CD14-positive monocyte (primary cell): ENCODE measurements around the gene GJA3. TPM values are rescaled to one million over a fixed set of nuclear protein-coding genes. Genes with fewer than 3 reads are reported as not detected.
A peak's percentile ranks its signal among the peaks of the same experiment; 100 is the strongest.

ENCODE experiments used
- DNase-seq, 3 donors: peaks; one replicate each; pipeline ENCODE4 v3.0.0-alpha.2; 2011 to 2022
- H2AFZ ChIP-seq: 2 replicates; pipeline ENCODE4 v1.6.0; 2012; ENCODE audit warnings: mild to moderate bottlenecking, low read depth, low read length, inconsistent platforms; ENCODE audit not compliant: insufficient read depth, poor library complexity, severe bottlenecking
- H3K27ac ChIP-seq, 2 donors: 1 replicate in 1 of 2; 2 replicates in 1 of 2; pipeline ENCODE4 v1.5.1; 2012 to 2013; ENCODE audit warnings: low read length in 2 of 2, control low read depth in 1 of 2, inconsistent platforms in 1 of 2, low read depth in 1 of 2, mild to moderate bottlenecking in 1 of 2
- H3K27me3 ChIP-seq, 2 donors: one replicate each; pipeline versions ENCODE4 v1.6.0 to v1.6.1; 2011 to 2013; ENCODE audit warnings: low read length in 2 of 2; ENCODE audit not compliant: control insufficient read depth in 2 of 2, insufficient read depth in 2 of 2
- H3K36me3 ChIP-seq, 2 donors: replicated peaks in 1 of 2; 1 replicate in 1 of 2; 2 replicates in 1 of 2; pipeline versions ENCODE4 v1.5.1 to v1.6.1; 2012 to 2013; ENCODE audit warnings: low read length in 2 of 2, control low read depth in 1 of 2, inconsistent platforms in 1 of 2, mild to moderate bottlenecking in 1 of 2; ENCODE audit not compliant: insufficient read depth in 2 of 2, control insufficient read depth in 1 of 2
- H3K4me1 ChIP-seq, 2 donors: 1 replicate in 1 of 2; 2 replicates in 1 of 2; pipeline versions ENCODE4 v1.5.1 to v1.6.1; 2012 to 2013; ENCODE audit warnings: low read length in 2 of 2, control low read depth in 1 of 2, inconsistent platforms in 1 of 2, mild to moderate bottlenecking in 1 of 2, moderate library complexity in 1 of 2; ENCODE audit not compliant: insufficient read depth in 2 of 2, control insufficient read depth in 1 of 2
- H3K4me2 ChIP-seq: replicated peaks from 2 replicates; pipeline ENCODE3; 2012; ENCODE audit warnings: low read length, moderate library complexity, mild to moderate bottlenecking; ENCODE audit not compliant: poor library complexity, severe bottlenecking; ENCODE audit errors: extremely low read depth
- H3K4me3 ChIP-seq, 3 experiments: fragments of 200-600 bp in 1 of 3; sonication (generic) in 1 of 3; replicated peaks in 1 of 3; 1 replicate in 2 of 3; 2 replicates in 1 of 3; pipeline ENCODE4 v1.5.1; 2011 to 2013; ENCODE audit warnings: low read length in 3 of 3, mild to moderate bottlenecking in 3 of 3, control low read depth in 2 of 3, low read depth in 2 of 3, inconsistent platforms in 1 of 3, moderate library complexity in 1 of 3
- H3K79me2 ChIP-seq: 2 replicates; pipeline ENCODE4 v1.6.0; 2012; ENCODE audit warnings: mild to moderate bottlenecking, control low read depth, inconsistent platforms, low read length, moderate library complexity; ENCODE audit not compliant: insufficient read depth
- H3K9ac ChIP-seq: 2 replicates; pipeline ENCODE4 v1.6.0; 2017; ENCODE audit warnings: low read length, mild to moderate bottlenecking; ENCODE audit not compliant: insufficient read depth, poor library complexity, severe bottlenecking
- H3K9me3 ChIP-seq, 2 donors: replicated peaks in 1 of 2; 1 replicate in 1 of 2; 2 replicates in 1 of 2; pipeline versions ENCODE4 v1.5.1 to v1.6.1; 2012 to 2013; ENCODE audit warnings: low read length in 2 of 2, control low read depth in 1 of 2; ENCODE audit not compliant: control insufficient read depth in 1 of 2, insufficient read depth in 1 of 2
- H4K20me1 ChIP-seq: 2 replicates; pipeline ENCODE4 v1.6.0; 2012; ENCODE audit warnings: mild to moderate bottlenecking, low read length, control low read depth, moderate library complexity; ENCODE audit not compliant: insufficient read depth
- H3K27ac Mint-ChIP-seq, 7 donors: one replicate each; pipeline ENCODE4 v1.8.0; 2020; ENCODE audit warnings: mild to moderate bottlenecking in 7 of 7, mixed read lengths in 7 of 7, moderate library complexity in 6 of 7, inconsistent platforms in 2 of 7
- H3K27me3 Mint-ChIP-seq, 3 donors: one replicate each; pipeline ENCODE4 v1.8.0; 2021 to 2022; ENCODE audit warnings: low read depth in 3 of 3, mild to moderate bottlenecking in 3 of 3, mixed read lengths in 3 of 3, moderate library complexity in 3 of 3, inconsistent platforms in 1 of 3
- H3K36me3 Mint-ChIP-seq, 2 donors: one replicate each; pipeline ENCODE4 v1.8.0; 2020; ENCODE audit warnings: mixed read lengths in 2 of 2, inconsistent platforms in 1 of 2, mild to moderate bottlenecking in 1 of 2
- H3K4me1 Mint-ChIP-seq: one replicate; pipeline ENCODE4 v1.8.0; 2020; ENCODE audit warnings: mild to moderate bottlenecking, mixed read lengths
- H3K4me3 Mint-ChIP-seq, 2 donors: one replicate each; pipeline ENCODE4 v1.8.0; 2020; ENCODE audit warnings: mild to moderate bottlenecking in 2 of 2, mixed read lengths in 2 of 2, moderate library complexity in 1 of 2
- H3K9me3 Mint-ChIP-seq, 7 donors: one replicate each; pipeline ENCODE4 v1.8.0; 2020 to 2022; ENCODE audit warnings: mixed read lengths in 7 of 7, mild to moderate bottlenecking in 6 of 7, moderate library complexity in 6 of 7, inconsistent platforms in 2 of 7
- WGBS: methylation state at CpG from one replicate; pipeline ENCODE4 v1.1.5; 2013; ENCODE audit warnings: missing lambda C conversion rate; ENCODE audit not compliant: insufficient coverage; 5-methylcytosine and 5-hydroxymethylcytosine counted together
- intact Hi-C, 2 donors: fragments of 100-400 bp; cut with micrococcal nuclease; formaldehyde crosslinking; loops; one replicate each; pipeline versions ENCODE4 v1.15.0 to v1.15.1; 2023
- polyA plus RNA-seq, 3 donors: library from polyadenylated mRNA; depleted of rRNA in 1 of 3; unstranded in 2 of 3; stranded (reverse) in 1 of 3; fragments of 300-500 nt in 2 of 3; fragments of >200 nt in 1 of 3; fragmentation: Illumina TruSeq in 2 of 3; gene quantifications; 1 replicate in 2 of 3; 2 replicates in 1 of 3; pipeline ENCODE4 v1.2.3, GENCODE V29; 2012 to 2021
- TF ChIP-seq, protein P1 (sequence below): fragments of 200-600 bp; IDR thresholded peaks from one replicate; pipeline ENCODE4 v1.8.0; 2022; ENCODE audit warnings: antibody characterized with exemption, mild to moderate bottlenecking

Gene GJA3
- polyA plus RNA-seq, 3 donors: not detected

DNA sequence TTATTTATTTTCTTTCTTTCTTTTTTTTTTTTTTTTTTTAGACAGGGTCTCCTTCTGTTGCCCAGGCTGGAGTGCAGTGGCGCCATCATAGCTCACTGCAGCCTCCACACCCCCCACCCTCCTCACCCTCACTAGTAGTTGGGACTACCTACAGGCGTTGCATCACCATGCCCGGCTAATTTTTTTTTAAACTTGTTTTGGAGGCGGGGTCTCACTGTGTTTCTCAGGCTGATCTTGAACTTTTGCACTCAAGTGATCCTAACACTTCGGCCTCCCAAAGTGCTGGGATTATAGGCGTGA, 33.6 kb downstream of the GJA3 start:
- TF ChIP-seq, protein P1, sequence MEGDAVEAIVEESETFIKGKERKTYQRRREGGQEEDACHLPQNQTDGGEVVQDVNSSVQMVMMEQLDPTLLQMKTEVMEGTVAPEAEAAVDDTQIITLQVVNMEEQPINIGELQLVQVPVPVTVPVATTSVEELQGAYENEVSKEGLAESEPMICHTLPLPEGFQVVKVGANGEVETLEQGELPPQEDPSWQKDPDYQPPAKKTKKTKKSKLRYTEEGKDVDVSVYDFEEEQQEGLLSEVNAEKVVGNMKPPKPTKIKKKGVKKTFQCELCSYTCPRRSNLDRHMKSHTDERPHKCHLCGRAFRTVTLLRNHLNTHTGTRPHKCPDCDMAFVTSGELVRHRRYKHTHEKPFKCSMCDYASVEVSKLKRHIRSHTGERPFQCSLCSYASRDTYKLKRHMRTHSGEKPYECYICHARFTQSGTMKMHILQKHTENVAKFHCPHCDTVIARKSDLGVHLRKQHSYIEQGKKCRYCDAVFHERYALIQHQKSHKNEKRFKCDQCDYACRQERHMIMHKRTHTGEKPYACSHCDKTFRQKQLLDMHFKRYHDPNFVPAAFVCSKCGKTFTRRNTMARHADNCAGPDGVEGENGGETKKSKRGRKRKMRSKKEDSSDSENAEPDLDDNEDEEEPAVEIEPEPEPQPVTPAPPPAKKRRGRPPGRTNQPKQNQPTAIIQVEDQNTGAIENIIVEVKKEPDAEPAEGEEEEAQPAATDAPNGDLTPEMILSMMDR: no peak
- Histone ChIP-seq H3K4me3 (peak overlapping the region; percentile 30 to 80 (median 43)), H3K27ac (no peak overlapping the region), H3K4me1 (peaks cover 25 to 32% of the 10 kb centered on the region in 2 donors), H3K79me2 (no peaks in the 10 kb centered on the region), H3K27me3 (peaks cover 16 to 35% of the 10 kb centered on the region in 2 donors), H3K4me2 (peak overlapping the region; percentile 97), H4K20me1 (no peaks in the 10 kb centered on the region), H3K36me3 (no peaks in the 10 kb centered on the region), H3K9me3 (no peaks in the 10 kb centered on the region), H2AFZ (peak overlapping the region; percentile 93), H3K9ac (peak overlapping the region; percentile 73)
- Mint-ChIP-seq H3K36me3 (no peaks in the 10 kb centered on the region), H3K4me1 (peaks cover 21% of the 10 kb centered on the region), H3K9me3 (peaks cover 0 to 7% (median 0%) of the 10 kb centered on the region in 7 donors), H3K27me3 (peaks cover 10 to 19% (median 10%) of the 10 kb centered on the region in 3 donors), H3K4me3 (peak overlapping the region in 1 of 2 donors; percentile 74), H3K27ac (peak overlapping the region in 6 of 7 donors; percentile 72 to 94 (median 88))
- intact Hi-C loops: loop anchor here (5.0 to 10.0 kb wide), 4 partner anchors 35 to 52 kb away; partner anchors contain the start of gene GJA3 (in 1 of the 2)
- 0% methylated on average over 4 of the region's 6 CpGs for WGBS
- no peak for DNase-seq

DNA sequence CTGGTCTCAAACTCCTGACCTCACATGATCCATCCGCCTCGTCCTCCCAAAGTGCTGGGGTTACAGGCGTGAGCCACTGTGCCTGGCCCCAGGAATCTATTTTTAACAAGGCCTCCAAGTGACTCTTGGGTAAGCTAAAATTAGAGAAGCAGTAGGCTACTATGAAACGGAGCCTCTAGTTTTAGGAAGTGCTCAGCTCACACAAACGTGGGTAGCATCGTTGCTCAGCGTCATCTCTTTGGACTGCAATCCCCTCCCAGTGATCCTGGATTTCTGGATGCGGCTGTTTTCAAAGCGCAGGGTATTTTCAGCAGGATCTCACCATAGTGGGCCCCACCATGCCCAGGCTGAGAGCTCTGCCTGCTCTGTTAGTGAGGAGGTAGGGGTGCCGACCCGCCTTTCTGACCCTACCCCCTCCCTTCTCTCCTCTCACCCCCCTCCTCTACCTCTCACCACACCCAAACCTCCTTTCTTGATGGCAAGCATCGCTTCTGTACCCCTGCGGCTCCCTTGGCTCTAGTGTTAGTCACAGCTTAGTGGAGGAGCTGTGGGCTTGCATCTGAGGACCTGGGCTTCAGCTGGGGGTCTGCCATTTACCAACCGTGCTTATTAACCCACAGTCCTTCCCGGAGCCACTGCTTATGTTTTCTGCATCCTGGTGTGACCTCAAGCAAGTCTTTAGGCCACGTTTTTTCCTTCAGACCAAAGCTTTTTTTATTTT, 34.2 kb downstream of the GJA3 start:
- no peaks in the 10 kb centered on the region for H3K36me3 ChIP-seq
- no peaks in the 10 kb centered on the region for H4K20me1 ChIP-seq
- Mint-ChIP-seq H3K4me3 (peak overlapping the region in 1 of 2 donors; percentile 74), H3K9me3 (peaks cover 0 to 7% (median 0%) of the 10 kb centered on the region in 7 donors), H3K27ac (peak overlapping the region; percentile 45 to 94 (median 88)), H3K27me3 (peaks cover 8 to 21% (median 10%) of the 10 kb centered on the region in 3 donors), H3K36me3 (no peaks in the 10 kb centered on the region), H3K4me1 (peaks cover 21% of the 10 kb centered on the region)
- H3K27ac ChIP-seq: peak overlapping the region; percentile 12 to 59
- no peak overlapping the region for H3K9ac ChIP-seq
- TF ChIP-seq, protein P1: no peak
- peak; percentile 57 to 66 (median 63) for DNase-seq
- peak overlapping the region; percentile 19 for H3K4me2 ChIP-seq
- peaks cover 26 to 32% of the 10 kb centered on the region in 2 donors for H3K4me1 ChIP-seq
- H3K4me3 ChIP-seq: peak overlapping the region in 1 of 3 experiments; percentile 80
- no peaks in the 10 kb centered on the region for H3K79me2 ChIP-seq
- 50% methylated on average over 4 of the region's 16 CpGs for WGBS
- H2AFZ ChIP-seq: peak overlapping the region; percentile 19
- H3K27me3 ChIP-seq: peaks cover 16 to 35% of the 10 kb centered on the region in 2 donors
- H3K9me3 ChIP-seq: no peaks in the 10 kb centered on the region
- intact Hi-C loops: loop anchor here (5.0 to 10.0 kb wide), 4 partner anchors 34 to 52 kb away; partner anchors contain the start of gene GJA3 (in 1 of the 2)
